ENCODE data around the gene MTA2.
A peak's percentile ranks its signal among the peaks of the same experiment; 100 is the strongest.

MTA2 gene

DNA sequence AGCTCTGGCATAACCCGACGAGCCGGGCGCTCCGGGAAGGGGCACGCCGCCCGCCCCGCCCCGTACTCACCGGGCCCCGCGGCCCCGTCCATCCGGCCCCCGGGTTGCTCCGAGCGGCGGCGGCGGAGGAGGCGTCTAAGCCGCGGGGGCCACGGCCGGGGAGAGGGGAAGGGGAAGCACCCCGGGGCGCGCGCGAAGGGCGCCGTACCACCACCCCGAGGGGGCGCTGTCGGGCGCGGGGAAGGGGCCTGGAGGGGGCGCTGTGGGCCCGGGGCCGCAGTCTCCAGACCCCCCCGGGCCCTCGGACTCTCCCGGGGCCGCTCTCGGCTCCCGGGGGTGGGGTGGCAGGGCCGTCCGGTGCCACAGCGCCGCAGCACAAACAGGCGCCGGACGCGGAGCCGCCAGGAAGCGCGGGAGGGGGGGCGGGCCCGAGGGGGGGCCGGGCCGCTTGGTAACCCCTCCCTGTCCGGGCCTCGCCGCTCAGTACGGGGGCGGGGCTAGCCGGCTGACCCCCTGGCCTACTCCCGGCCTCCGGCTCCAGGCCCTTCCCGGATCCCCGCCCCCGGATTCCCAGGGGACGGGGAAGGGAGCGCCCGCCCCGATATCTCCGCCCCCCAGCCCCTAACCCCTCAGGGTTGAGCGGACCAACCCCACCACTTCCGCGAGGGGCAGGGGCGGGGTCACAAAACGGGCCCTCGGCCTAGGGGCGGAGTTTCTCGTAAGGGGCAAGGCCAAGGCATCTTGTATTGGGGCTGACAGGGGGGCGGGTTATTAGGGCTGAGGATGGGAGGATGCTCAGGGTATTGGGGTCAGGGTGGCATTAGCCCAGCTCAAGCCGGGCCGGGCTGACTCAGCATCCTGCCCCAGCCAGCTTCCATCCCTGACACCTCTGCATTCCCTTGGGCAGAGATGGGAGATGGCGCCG, 11.0 kb upstream of the MTA2 start, which contains the start of the genes EML3 and ROM1:
Gene EML3 (minus strand): TSS at position 410 of the 925 bp plus-strand sequence. CDS start 318 bp downstream, at position 92.
Gene ROM1 (plus strand): TSS at position 892 of the 925 bp plus-strand sequence. CDS start 25 bp downstream, at position 917.
- peak; percentile 85 for DNase-seq (ENCODE audit: low read depth)

- DNase-seq (ENCODE audit: low read depth) = no peak
These were observed 10.2 kb upstream of the MTA2 start for GRCh38 chr11:62611705-62612365.

- no peak for DNase-seq (ENCODE audit: low read depth)
These were observed 9.4 kb upstream of the MTA2 start for GRCh38 chr11:62610814-62611704.

DNA sequence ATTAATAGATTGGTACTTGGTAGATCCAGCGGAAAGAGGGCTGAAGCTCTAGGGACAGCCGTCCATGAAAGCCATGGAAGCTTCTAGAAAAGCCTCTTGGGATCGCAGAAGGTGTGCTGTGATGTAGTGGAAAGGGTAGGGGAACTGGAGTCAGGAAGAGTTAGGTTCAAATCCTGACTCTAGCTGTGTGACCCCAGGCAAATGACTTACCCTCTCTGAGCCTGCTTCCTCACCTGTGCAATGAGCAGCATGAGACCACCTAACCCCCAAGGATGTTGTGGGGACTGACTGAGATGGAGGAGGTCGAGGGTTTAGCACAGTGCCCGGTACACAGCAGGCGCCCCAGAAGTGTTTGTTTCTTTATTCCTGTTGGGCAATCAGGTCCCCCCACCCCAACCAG, 8.7 kb upstream of the MTA2 start:
- DNase-seq (ENCODE audit: low read depth) = no peak

GRCh38 chr11:62608776-62609175, 7.1 kb upstream of the MTA2 start:
- DNase-seq (ENCODE audit: low read depth) = no peak

DNA sequence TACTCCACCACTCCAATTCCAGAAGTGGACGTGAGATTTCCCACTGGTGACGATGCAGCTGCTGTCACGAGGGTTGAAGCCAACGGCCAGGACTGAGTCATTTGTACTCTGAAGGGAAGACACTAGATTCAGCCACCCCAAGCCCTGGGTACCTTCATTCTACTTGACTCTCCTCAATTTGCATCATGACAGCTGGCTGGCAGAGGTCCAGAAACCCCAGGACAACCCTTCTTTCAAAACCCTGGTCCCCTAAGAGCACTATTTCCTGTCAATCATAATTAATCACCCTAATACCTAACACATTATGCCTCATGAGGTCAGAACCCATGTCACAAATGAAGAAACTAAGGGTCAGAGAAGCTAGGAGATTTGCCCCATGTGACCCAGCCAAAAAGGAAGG, 6.0 kb upstream of the MTA2 start:
- DNase-seq (ENCODE audit: low read depth) = no peak

DNA sequence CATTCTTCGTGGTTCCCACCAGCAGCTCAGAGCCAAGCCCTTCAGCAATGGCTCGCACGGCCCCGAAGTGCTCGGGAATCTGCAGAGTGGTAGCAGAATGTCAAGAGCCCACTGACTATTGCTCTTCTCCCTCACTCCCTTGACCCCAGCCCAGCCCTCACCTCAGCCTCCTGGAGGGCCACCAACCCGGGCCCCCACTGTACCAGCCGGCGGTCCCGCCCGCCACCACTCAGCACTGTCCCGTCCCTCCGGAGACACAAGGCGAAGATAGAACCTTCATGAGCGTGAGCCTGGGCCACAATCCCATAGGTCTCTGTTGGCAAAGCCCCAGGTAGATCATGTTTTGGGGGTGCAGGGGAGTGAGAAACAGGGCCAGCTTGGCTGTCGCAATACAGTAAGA, 4.2 kb upstream of the MTA2 start:
- no peak for DNase-seq (ENCODE audit: low read depth)

- DNase-seq (ENCODE audit: low read depth) = no peak
These were observed 3.8 kb upstream of the MTA2 start for GRCh38 chr11:62605467-62605866.

DNA sequence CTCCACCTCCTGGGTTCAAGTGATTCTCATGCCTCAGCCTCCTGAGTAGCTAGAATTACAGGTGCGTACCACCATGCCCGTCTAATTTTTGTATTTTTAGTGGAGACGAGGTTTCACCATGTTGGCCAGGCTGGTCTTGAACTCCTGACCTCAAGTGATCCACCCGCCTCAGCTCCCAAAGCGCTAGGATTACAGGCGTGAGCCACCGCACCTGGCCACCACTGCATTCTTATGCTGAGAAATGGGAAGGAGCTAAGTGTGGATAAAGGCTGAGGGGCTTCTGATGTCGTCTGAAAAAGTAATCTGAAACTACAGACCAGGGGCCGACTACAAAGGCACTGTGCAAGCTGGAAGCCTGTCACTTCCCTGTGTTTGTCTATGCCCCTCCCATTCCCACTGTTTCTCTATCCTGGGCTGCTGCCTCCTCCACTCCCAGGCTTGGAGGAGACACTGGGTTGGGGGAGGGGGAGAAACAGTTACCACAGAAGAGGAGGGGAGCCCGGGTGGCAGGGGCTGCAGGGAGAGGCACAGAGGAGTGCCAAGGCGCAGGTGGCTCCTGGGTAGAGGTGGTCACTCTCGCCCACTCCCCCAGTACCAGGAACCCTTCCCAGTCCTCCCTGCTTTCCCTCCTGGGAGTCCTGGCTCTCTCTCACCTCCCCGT, 2.9 kb upstream of the MTA2 start:
- DNase-seq (ENCODE audit: low read depth) = no peak

DNA sequence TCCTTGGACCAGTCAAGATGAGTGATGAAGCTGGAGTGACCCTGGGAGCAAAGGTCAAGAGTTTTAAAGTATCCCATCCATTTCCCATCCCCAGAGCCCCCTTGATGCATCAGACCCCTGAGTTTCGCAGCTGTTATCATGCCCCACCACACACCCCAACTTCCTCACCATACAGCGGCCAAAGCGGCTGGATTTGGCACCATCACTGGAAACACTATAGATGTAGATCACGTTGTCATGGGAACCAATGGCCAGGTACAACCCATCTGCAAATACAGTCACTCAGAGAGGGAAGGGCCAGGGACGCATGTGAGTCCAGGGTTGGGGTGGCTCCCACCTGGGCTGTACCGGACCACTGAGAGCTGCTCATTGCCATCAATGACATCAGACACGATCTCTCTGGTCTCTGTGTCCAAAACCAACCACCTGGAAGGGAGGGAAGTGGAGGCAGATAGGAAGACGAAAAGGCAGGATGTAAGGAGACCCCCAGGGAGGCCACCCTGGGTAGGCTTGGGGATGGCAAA, 2.2 kb upstream of the MTA2 start:
- DNase-seq (ENCODE audit: low read depth) = no peak

DNA sequence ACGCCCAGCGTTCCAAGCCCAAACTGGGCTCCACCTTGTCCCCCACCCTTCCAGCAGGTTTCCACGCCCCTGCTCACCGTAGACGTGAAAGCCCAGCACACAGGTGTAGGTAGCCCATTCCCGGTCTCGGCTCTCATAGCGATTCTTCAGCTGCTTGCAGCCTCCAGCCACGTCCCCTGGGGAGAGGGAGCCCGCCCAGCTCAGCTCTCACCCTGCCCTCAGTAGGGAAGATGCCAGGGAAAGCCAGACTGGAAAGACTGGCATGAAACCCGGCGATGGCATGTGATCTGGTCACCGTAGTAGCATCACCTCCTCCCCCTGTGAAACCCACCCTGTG, 1.4 kb upstream of the MTA2 start:
- no peak for DNase-seq (ENCODE audit: low read depth)

- no peak for DNase-seq (ENCODE audit: low read depth)
These were observed 741 bp upstream of the MTA2 start for GRCh38 chr11:62602141-62603071.

DNA sequence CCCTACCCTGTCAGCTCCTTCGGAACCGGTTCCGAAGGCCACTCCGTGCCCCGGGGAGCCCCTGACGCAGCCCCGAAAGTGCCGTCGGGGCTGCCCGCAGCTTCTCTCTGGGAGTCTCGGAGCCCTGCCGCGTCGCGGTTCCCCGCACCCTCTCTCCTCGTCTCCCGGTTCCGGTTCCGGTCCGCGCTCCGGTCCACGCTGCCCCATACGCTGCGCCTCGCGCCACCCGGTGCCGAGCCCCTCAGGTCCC, 618 bp downstream of the MTA2 start:
- DNase-seq (ENCODE audit: low read depth) = peak; percentile 29

DNA sequence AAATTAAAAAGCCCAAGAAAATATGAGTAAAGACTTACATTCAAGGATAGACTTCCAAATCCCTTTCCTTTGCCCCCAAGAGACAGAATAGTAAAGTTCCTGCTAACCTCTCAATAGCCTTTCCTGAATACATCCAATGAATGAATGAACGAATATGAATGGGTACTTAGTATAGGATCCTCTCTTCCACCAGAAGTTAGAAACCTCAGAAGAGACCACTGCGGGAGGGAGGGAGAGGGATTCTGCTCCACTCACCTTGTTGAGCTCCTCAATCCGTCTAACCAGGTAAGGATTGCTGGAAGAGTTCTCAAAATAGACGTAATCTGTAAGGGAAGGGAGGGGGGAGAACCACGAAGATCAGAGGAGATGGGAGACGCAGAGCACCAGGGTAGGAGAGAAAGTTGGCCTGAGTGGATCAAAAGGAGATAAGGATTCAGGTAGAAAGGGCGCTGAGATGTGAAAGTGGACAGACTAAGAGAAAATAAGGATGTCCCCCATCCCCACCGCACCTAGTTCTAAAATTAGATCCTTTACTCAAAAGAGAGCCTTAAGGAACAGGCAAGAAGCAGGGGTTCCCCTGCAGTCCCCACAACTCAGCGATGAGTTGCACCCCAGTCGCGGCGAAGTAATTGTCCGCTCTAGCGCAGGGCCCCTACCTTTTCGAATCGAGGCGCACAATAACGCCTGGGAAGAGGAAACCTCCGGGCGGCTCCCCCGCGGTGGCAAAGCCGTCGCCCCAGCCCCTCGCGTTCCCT, 1.1 kb downstream of the MTA2 start:
- no peak for DNase-seq (ENCODE audit: low read depth)

DNA sequence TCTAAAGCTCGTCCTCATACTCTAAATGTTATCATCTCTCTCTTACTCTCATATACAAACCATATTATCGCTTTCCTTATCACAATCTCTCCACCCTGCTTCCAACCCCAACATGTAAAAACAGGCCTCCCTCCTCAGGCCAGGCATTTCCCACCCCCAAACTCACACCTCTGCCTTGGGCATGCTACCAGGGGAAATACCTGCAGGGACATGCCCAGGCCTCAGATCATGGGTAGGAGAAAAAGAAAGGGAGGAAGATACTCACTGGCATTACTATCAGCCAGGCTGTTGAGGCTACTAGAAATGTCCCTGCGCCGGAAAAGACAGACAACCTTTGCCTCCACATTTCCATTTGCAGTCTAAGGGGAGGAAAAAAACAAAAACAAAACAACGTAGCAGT, 1.8 kb downstream of the MTA2 start:
- no peak for DNase-seq (ENCODE audit: low read depth)

DNA sequence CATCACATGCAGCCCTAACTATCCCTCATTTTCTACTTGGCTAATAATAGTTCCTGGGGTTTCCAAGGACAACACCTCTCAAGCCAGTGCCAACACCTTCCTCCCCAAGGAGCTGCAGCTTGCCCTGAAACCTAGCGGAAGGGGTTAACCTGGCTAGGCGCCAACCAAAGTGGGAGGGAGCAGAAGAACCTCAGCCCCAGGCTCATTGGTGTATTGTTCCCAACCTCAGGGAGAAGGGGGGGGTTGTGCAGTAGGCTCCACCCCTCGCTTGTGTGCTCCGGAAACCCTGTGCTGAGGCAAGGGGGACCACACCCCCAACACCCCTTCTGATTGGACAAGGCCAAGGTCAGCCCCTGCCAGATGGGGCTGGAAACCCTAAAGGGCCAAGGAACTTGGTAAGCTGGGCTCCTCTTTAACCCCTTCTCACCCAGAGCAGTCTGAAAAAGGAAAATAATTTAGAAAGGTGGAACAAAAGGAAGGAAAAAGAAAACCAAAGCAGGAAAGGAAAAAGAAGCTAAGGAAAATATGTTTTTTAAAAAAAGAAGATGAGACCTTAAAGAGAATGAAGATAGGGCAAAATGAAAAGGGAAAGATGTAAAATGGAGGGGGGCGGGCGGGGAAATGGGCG, 2.5 kb downstream of the MTA2 start:
- DNase-seq (ENCODE audit: low read depth) = peak; percentile 94

DNA sequence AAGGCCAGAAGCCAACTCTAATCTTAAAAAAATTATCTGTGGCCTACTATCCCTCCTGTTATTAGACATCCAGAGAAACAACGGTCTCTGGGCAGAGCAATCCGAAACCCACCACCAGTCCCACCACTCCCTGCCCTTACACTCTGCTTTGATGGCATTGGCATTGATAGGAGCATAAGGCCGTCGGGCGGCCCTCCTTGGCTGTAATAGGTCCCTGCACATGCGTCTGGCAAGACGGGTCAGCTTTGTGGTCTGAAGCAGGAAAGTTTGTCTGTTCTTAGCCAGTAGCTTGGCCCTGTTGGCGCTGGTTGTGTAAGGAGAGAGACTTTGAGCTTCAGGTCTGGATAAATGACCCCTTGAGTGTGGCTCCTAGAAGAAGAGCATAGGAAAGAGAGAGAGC, 6.5 kb downstream of the MTA2 start:
- no peak for DNase-seq (ENCODE audit: low read depth)

GRCh38 chr11:62593434-62594044, 8.1 kb downstream of the MTA2 start:
- DNase-seq (ENCODE audit: low read depth) = peak; percentile 70

- DNase-seq (ENCODE audit: low read depth) = no peak
These were observed 8.7 kb downstream of the MTA2 start for GRCh38 chr11:62592989-62593421.

Measured in activated T-cell treated with anti-CD3 and anti-CD28 coated beads for 1 hour (primary cell).